BJ (cell line): ENCODE results near the gene KRTAP4-12. TPM values are rescaled to one million over a fixed set of nuclear protein-coding genes. Genes with fewer than 3 reads are reported as not detected.
A peak's percentile ranks its signal among the peaks of the same experiment; 100 is the strongest.
"Not testable (repeated sequence)": the region's sequence is repeated elsewhere in the genome, so short reads cannot be mapped to it uniquely, and the experiment has no call there.

ENCODE experiments used
- CTCF ChIA-PET: fragments of 350-600 bp; formaldehyde crosslinking; extraction: SDS; loops from one replicate; lab custom pipeline; 2021; ENCODE audit warnings: antibody characterized with exemption, inconsistent platforms; lab: Yijun Ruan, JAX
- POLR2A ChIA-PET: fragments of 300-600 bp; sonication (Branson Sonifier 250); formaldehyde crosslinking; extraction: SDS; loops from one replicate; lab custom pipeline; 2021; ENCODE audit warnings: antibody characterized with exemption; lab: Charles Lee
- DNase-seq: peaks from one replicate; pipeline ENCODE4 v3.0.0-alpha.2; 2011; ENCODE audit warnings: low read depth
- H3K27me3 ChIP-seq: 2 replicates; pipeline ENCODE4 v1.6.0; 2011; ENCODE audit warnings: low read length; ENCODE audit not compliant: control insufficient read depth, insufficient read depth
- H3K36me3 ChIP-seq: 2 replicates; pipeline ENCODE4 v1.5.1; 2011; ENCODE audit warnings: low read length; ENCODE audit not compliant: control insufficient read depth, insufficient read depth
- H3K4me3 ChIP-seq: 2 replicates; pipeline ENCODE4 v1.5.1; 2011; ENCODE audit warnings: low read depth, mild to moderate bottlenecking, control low read depth, low read length
- polyA plus RNA-seq: library from polyadenylated mRNA; depleted of rRNA; stranded (reverse); fragments of >200 nt; gene quantifications from 2 replicates; pipeline ENCODE4 v1.2.3, GENCODE V29; 2011
- TF ChIP-seq, protein P1 (sequence below): IDR thresholded peaks from 2 replicates; pipeline ENCODE4 v1.5.1; 2011; ENCODE audit warnings: low read depth, mild to moderate bottlenecking, control low read depth, inconsistent platforms, low read length, moderate library complexity; ENCODE audit not compliant: insufficient read depth

KRTAP4-12 gene
- polyA plus RNA-seq, 1 experiment = 0.11 TPM

- DNase-seq = no peak
- Histone ChIP-seq H3K36me3 (peaks cover 4% of the 10 kb centered on the region), H3K27me3 (no peaks in the 10 kb centered on the region), H3K4me3 (peak overlapping the region; percentile 5; the same call in 1 of the 2 replicates)
- TF ChIP-seq, protein P1, sequence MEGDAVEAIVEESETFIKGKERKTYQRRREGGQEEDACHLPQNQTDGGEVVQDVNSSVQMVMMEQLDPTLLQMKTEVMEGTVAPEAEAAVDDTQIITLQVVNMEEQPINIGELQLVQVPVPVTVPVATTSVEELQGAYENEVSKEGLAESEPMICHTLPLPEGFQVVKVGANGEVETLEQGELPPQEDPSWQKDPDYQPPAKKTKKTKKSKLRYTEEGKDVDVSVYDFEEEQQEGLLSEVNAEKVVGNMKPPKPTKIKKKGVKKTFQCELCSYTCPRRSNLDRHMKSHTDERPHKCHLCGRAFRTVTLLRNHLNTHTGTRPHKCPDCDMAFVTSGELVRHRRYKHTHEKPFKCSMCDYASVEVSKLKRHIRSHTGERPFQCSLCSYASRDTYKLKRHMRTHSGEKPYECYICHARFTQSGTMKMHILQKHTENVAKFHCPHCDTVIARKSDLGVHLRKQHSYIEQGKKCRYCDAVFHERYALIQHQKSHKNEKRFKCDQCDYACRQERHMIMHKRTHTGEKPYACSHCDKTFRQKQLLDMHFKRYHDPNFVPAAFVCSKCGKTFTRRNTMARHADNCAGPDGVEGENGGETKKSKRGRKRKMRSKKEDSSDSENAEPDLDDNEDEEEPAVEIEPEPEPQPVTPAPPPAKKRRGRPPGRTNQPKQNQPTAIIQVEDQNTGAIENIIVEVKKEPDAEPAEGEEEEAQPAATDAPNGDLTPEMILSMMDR = no peak
- ChIA-PET CTCF (interaction anchor here (1.1 kb wide), 1 partner anchor 35 kb away, joined by 3 read pairs; no protein-coding TSS in a partner anchor), POLR2A (no interaction called here)
These were observed 12.7 kb downstream of the KRTAP4-12 start for GRCh38 chr17:41111151-41111885.

DNA sequence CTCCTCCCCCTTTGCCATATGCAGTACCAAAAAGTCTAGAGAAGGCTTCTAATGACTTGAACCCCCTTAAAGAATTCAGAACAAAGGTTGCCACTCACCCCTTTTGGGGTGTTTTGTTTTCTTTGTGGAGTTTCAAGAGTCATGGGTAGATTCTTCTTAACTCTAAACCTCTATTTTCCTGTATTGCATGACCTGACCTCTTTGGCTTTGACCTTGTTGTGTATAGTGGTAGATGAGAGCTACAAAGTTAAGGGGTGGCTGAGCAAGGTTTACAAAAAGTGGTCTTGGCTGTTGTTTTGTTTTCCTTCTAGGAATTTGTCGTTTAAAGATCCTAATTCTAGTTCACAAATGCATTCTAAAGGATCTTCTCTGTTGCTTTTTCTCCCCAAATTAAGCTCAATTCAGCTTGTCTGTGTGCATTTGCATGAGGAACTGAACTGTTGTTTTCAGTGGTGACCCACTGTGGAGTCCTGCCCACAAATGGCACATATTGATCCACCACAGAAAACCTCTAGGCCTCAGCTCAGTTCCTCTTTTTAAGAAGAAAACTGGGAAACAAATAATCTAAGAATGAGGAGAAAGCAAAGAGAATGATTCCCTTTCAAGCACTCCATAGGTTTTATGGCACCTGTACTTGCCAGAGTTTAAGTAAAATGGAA lies 15.1 kb downstream of the KRTAP4-12 start:
- DNase-seq, H3K36me3 ChIP-seq, CTCF ChIA-PET, H3K27me3 ChIP-seq: not testable (repeated sequence)
- H3K4me3 ChIP-seq = peak overlapping the region; percentile 36
- POLR2A ChIA-PET = interaction anchor here (0.6 kb wide), 1 partner anchor 439 kb away, joined by 4 read pairs; no protein-coding TSS in a partner anchor

DNA sequence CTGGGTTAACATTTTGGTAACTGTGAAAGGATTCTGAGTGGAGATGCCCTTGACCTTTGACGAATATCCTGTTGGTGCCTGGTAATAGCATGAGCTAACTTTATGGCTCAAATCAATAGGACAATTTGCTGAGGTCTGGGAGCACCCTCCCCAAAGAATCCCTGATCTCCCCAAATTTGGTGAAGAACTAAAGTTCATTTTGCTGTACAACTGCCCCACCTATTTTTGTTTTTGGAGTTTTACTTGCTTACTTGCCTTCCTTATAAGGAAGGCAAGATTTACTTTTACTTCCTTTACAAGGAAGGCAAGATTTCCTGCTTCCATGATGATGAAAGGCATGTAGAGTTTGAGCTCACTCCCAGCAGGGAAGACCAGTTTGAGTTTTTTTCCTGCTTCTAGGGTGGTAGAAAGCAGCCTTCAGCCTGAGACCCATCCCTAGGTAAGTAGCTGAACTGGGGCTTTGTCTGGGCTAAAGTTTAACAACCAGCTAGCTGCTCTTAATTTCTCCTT lies 16.0 kb downstream of the KRTAP4-12 start:
- CTCF ChIA-PET = no interaction called here
- Histone ChIP-seq H3K4me3 (peak overlapping the region; percentile 36), H3K36me3 (no peaks in the 10 kb centered on the region), H3K27me3 (no peaks in the 10 kb centered on the region)
- POLR2A ChIA-PET = interaction anchor here (0.6 kb wide), 1 partner anchor 440 kb away, joined by 4 read pairs; no protein-coding TSS in a partner anchor
- DNase-seq = no peak
- TF ChIP-seq, protein P1 = no peak

DNA sequence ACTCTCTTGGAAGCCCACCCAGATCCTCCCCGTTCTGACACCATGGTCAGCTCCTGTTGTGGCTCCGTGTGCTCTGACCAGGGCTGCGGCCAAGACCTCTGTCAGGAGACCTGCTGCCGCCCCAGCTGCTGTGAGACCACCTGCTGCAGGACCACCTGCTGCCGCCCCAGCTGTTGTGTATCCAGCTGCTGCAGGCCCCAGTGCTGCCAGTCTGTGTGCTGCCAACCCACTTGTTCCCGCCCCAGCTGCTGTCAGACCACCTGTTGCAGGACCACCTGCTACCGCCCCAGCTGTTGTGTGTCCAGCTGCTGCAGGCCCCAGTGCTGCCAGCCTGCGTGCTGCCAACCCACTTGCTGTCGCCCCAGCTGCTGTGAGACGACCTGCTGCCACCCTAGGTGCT lies 18.6 kb downstream of the KRTAP4-12 start, which contains the start of gene KRTAP4-9:
Gene KRTAP4-9, plus strand, starts transcription at position 43 of the 400 bp plus-strand sequence. Its CDS starts 0 bp downstream, at position 43.
- H3K27me3 ChIP-seq, H3K4me3 ChIP-seq, DNase-seq, POLR2A ChIA-PET, CTCF ChIA-PET, H3K36me3 ChIP-seq: not testable (repeated sequence)

DNA sequence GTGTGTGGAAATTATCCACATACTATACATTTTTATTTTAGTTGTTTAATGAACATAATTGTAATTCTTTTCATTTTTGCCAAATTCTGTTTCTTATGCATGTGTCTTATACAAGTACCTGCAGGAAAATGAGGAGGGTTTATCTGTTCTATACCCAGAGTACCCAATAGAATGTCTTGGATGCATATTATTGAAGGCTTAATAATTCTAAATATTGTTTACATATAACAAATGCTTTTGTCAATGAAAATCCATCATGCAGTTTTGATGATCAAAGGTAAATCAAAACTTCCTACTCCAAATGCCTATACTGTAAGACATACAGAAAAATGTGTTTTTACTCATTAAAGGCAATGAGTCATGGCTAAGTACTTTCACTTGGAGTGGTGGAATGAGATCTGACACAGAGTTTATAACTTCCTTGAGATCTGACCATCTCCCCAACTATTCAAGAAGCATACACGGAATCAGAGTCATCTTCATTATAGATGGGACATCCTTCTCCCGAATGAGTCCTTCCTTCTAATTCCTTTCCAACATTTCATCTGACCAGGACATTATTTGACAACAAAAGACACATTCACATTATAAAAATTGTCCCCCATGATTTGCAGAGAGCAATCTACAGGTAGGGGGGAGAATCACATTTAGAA lies 19.5 kb downstream of the KRTAP4-12 start:
- DNase-seq, H3K27me3 ChIP-seq, H3K36me3 ChIP-seq, CTCF ChIA-PET, POLR2A ChIA-PET, H3K4me3 ChIP-seq: not testable (repeated sequence)

- POLR2A ChIA-PET = no interaction called here
- DNase-seq = no peak
- CTCF ChIA-PET = no interaction called here
These were observed 20.1 kb downstream of the KRTAP4-12 start for GRCh38 chr17:41103896-41104295.

More at GRCh38 chr17:41103896-41104295, 20.1 kb downstream of the KRTAP4-12 start:
- no peaks in the 10 kb centered on the region for H3K36me3 ChIP-seq
- TF ChIP-seq, protein P1 = no peak
- no peaks in the 10 kb centered on the region for H3K27me3 ChIP-seq
- no peak overlapping the region for H3K4me3 ChIP-seq
